Mesenchymal stem cell (in vitro differentiated cells and primary cell): Measurements from ENCODE around the gene PEX3.

Source experiments
- DNase-seq: peaks from one replicate; pipeline ENCODE4 v3.0.0-alpha.2; 2013
- H2AFZ ChIP-seq: one replicate; pipeline ENCODE4 v1.6.1; 2013; ENCODE audit warnings: low read depth, mild to moderate bottlenecking, control low read depth, inconsistent platforms, low read length, moderate library complexity
- H2AK5ac ChIP-seq: 2 replicates; pipeline ENCODE4 v1.6.1; 2013; ENCODE audit warnings: low read length, moderate library complexity, mild to moderate bottlenecking, inconsistent platforms; ENCODE audit not compliant: severe bottlenecking
- H2BK120ac ChIP-seq: one replicate; pipeline ENCODE4 v1.6.1; 2013; ENCODE audit warnings: low read depth, mild to moderate bottlenecking, inconsistent platforms, low read length, moderate library complexity
- H2BK12ac ChIP-seq, 2 experiments: one replicate each; pipeline ENCODE4 v1.6.1; 2013; ENCODE audit warnings: inconsistent platforms in 2 of 2, low read length in 2 of 2, mild to moderate bottlenecking in 2 of 2, moderate library complexity in 2 of 2, control low read depth in 1 of 2
- H2BK15ac ChIP-seq: one replicate; pipeline ENCODE4 v1.6.1; 2013; ENCODE audit warnings: mild to moderate bottlenecking, low read depth, inconsistent platforms; ENCODE audit not compliant: poor library complexity, severe bottlenecking
- H2BK5ac ChIP-seq: 2 replicates; pipeline ENCODE4 v1.6.1; 2013; ENCODE audit warnings: low read depth, mild to moderate bottlenecking, low read length, control low read depth, inconsistent platforms; ENCODE audit not compliant: poor library complexity, severe bottlenecking
- H3K14ac ChIP-seq, 2 experiments: one replicate each; pipeline ENCODE4 v1.6.1; 2013; ENCODE audit warnings: inconsistent platforms in 2 of 2, low read length in 2 of 2, control low read depth in 1 of 2, mild to moderate bottlenecking in 1 of 2, moderate library complexity in 1 of 2
- H3K18ac ChIP-seq, 2 experiments: one replicate each; pipeline ENCODE4 v1.6.1; 2013; ENCODE audit warnings: inconsistent platforms in 2 of 2, low read length in 2 of 2, control low read depth in 1 of 2, low read depth in 1 of 2, mild to moderate bottlenecking in 1 of 2
- H3K23ac ChIP-seq, 2 experiments: one replicate each; pipeline ENCODE4 v1.6.1; 2013; ENCODE audit warnings: inconsistent platforms in 2 of 2, low read length in 2 of 2, mild to moderate bottlenecking in 2 of 2, moderate library complexity in 2 of 2, control low read depth in 1 of 2
- H3K27ac ChIP-seq: 2 replicates; pipeline ENCODE4 v1.5.1; 2013; ENCODE audit warnings: mild to moderate bottlenecking, moderate library complexity, low read length, control low read depth, inconsistent platforms; ENCODE audit not compliant: poor library complexity, severe bottlenecking
- H3K27me3 ChIP-seq, 2 experiments: 2 replicates each; pipeline versions ENCODE4 v1.6.1 to v1.7.0; 2013; ENCODE audit warnings: low read length in 2 of 2, mild to moderate bottlenecking in 2 of 2, moderate library complexity in 2 of 2, control low read depth in 1 of 2, inconsistent platforms in 1 of 2; ENCODE audit not compliant: control insufficient read depth in 1 of 2, insufficient read depth in 1 of 2
- H3K36me3 ChIP-seq, 2 experiments: 2 replicates each; pipeline versions ENCODE4 v1.6.1 to v1.7.0; 2013; ENCODE audit warnings: low read length in 2 of 2, control low read depth in 1 of 2, inconsistent platforms in 1 of 2, low read depth in 1 of 2, mild to moderate bottlenecking in 1 of 2; ENCODE audit not compliant: insufficient read depth in 2 of 2, control insufficient read depth in 1 of 2
- H3K4ac ChIP-seq, 2 experiments: one replicate each; pipeline ENCODE4 v1.6.1; 2013; ENCODE audit warnings: inconsistent platforms in 2 of 2, low read length in 2 of 2, mild to moderate bottlenecking in 2 of 2, moderate library complexity in 2 of 2, control low read depth in 1 of 2, low read depth in 1 of 2
- H3K4me1 ChIP-seq: 2 replicates; pipeline ENCODE4 v1.6.1; 2013; ENCODE audit warnings: low read depth, low read length, control low read depth; ENCODE audit not compliant: control insufficient read depth, insufficient read depth
- H3K4me2 ChIP-seq: 2 replicates; pipeline ENCODE4 v1.6.1; 2013; ENCODE audit warnings: low read length, mild to moderate bottlenecking, inconsistent platforms; ENCODE audit not compliant: poor library complexity, severe bottlenecking
- H3K4me3 ChIP-seq, 2 experiments: 2 replicates each; pipeline versions ENCODE4 v1.5.1 to v1.7.0; 2013; ENCODE audit warnings: low read length in 2 of 2, mild to moderate bottlenecking in 2 of 2, control low read depth in 1 of 2, low read depth in 1 of 2; ENCODE audit not compliant: insufficient read depth in 1 of 2
- H3K79me1 ChIP-seq: replicated peaks from 2 replicates; pipeline ENCODE4 v1.6.1; 2013; ENCODE audit warnings: mild to moderate bottlenecking, control low read depth, low read length, inconsistent platforms; ENCODE audit not compliant: poor library complexity, severe bottlenecking
- H3K9ac ChIP-seq: 2 replicates; pipeline ENCODE4 v1.7.0; 2013; ENCODE audit warnings: mild to moderate bottlenecking, low read length, moderate library complexity
- H3K9me3 ChIP-seq: 2 replicates; pipeline ENCODE4 v1.7.0; 2013; ENCODE audit warnings: mild to moderate bottlenecking, low read length; ENCODE audit not compliant: control insufficient read depth
- H4K8ac ChIP-seq: one replicate; pipeline ENCODE4 v1.6.1; 2013; ENCODE audit warnings: inconsistent platforms, mild to moderate bottlenecking, low read length, moderate library complexity
- H4K91ac ChIP-seq: one replicate; pipeline ENCODE4 v1.6.1; 2013; ENCODE audit warnings: mild to moderate bottlenecking, low read length, inconsistent platforms
- WGBS: methylation state at CpG from one replicate; pipeline ENCODE4 v1.1.7; 2013; ENCODE audit warnings: mixed read lengths; 5-methylcytosine and 5-hydroxymethylcytosine counted together

The PEX3 gene

GRCh38 chr6:143432588-143432987 lies 18.0 kb upstream of the PEX3 start:
- Histone ChIP-seq H3K18ac (no peak overlapping the region), H4K8ac (no peak overlapping the region), H3K4me1 (no peaks in the 10 kb centered on the region), H4K91ac (no peak overlapping the region), H2AFZ (no peak overlapping the region), H3K4me2 (no peak overlapping the region), H2BK5ac (no peak overlapping the region), H3K9me3 (no peaks in the 10 kb centered on the region), H2AK5ac (no peak overlapping the region), H2BK120ac (no peak overlapping the region), H2BK15ac (no peak overlapping the region), H3K14ac (no peak overlapping the region), H3K27ac (no peak overlapping the region), H3K23ac (no peak overlapping the region), H2BK12ac (no peak overlapping the region), H3K79me1 (no peaks in the 10 kb centered on the region), H3K36me3 (peaks cover 0 to 39% of the 10 kb centered on the region in 2 experiments), H3K27me3 (no peaks in the 10 kb centered on the region), H3K4me3 (no peak overlapping the region), H3K9ac (no peak overlapping the region), H3K4ac (no peak overlapping the region)
- 100% methylated on average over 3 of the region's 4 CpGs for WGBS
- no peak for DNase-seq

GRCh38 chr6:143441010-143441409 lies 9.6 kb upstream of the PEX3 start:
- Histone ChIP-seq H3K36me3 (peaks cover 0 to 41% of the 10 kb centered on the region in 2 experiments), H3K27ac (no peak overlapping the region), H2BK15ac (no peak overlapping the region), H2AK5ac (no peak overlapping the region), H3K4me1 (no peaks in the 10 kb centered on the region), H3K4me3 (no peak overlapping the region), H4K8ac (no peak overlapping the region), H3K18ac (no peak overlapping the region), H3K9me3 (no peaks in the 10 kb centered on the region), H3K23ac (no peak overlapping the region), H3K14ac (no peak overlapping the region), H3K9ac (no peak overlapping the region), H2BK5ac (no peak overlapping the region), H3K4me2 (no peak overlapping the region), H3K4ac (no peak overlapping the region), H3K27me3 (no peaks in the 10 kb centered on the region), H4K91ac (no peak overlapping the region), H2BK120ac (no peak overlapping the region), H3K79me1 (peaks cover 10% of the 10 kb centered on the region), H2BK12ac (no peak overlapping the region), H2AFZ (no peak overlapping the region)
- 92% methylated on average over 2 of the region's 2 CpGs for WGBS
- DNase-seq = no peak

- Histone ChIP-seq H3K79me1 (peaks cover 14% of the 10 kb centered on the region), H2BK5ac (no peak overlapping the region), H3K27me3 (no peaks in the 10 kb centered on the region), H2BK12ac (no peak overlapping the region), H3K18ac (no peak overlapping the region), H2AFZ (no peak overlapping the region), H3K4ac (no peak overlapping the region), H3K4me2 (no peak overlapping the region), H3K14ac (no peak overlapping the region), H2BK120ac (no peak overlapping the region), H3K4me1 (no peaks in the 10 kb centered on the region), H3K23ac (no peak overlapping the region), H3K27ac (no peak overlapping the region), H3K9ac (no peak overlapping the region), H3K4me3 (no peak overlapping the region), H4K91ac (no peak overlapping the region), H3K36me3 (peaks cover 0 to 36% of the 10 kb centered on the region in 2 experiments), H2BK15ac (no peak overlapping the region), H2AK5ac (no peak overlapping the region), H3K9me3 (no peaks in the 10 kb centered on the region), H4K8ac (no peak overlapping the region)
- WGBS = 92% methylated on average over 7 of the region's 8 CpGs
- no peak for DNase-seq
Observed at GRCh38 chr6:143441680-143442545, 8.7 kb upstream of the PEX3 start.

GRCh38 chr6:143443096-143443495 lies 7.5 kb upstream of the PEX3 start:
- H2AK5ac ChIP-seq = no peak overlapping the region
- no peak overlapping the region for H3K4me3 ChIP-seq
- 100% methylated on average over 1 of the region's 2 CpGs for WGBS
- H3K36me3 ChIP-seq = peaks cover 0 to 26% of the 10 kb centered on the region in 2 experiments
- H2AFZ ChIP-seq = no peak overlapping the region
- no peak overlapping the region for H2BK15ac ChIP-seq
- H3K79me1 ChIP-seq = peaks cover 14% of the 10 kb centered on the region
- H3K4ac ChIP-seq = no peak overlapping the region
- H2BK5ac ChIP-seq = no peak overlapping the region
- H3K18ac ChIP-seq = no peak overlapping the region
- H3K27me3 ChIP-seq = no peaks in the 10 kb centered on the region
- H3K4me2 ChIP-seq = no peak overlapping the region
- H4K91ac ChIP-seq = no peak overlapping the region
- H3K4me1 ChIP-seq = no peaks in the 10 kb centered on the region
- no peak overlapping the region for H3K9ac ChIP-seq
- no peak overlapping the region for H3K23ac ChIP-seq
- no peak overlapping the region for H2BK12ac ChIP-seq
- H3K27ac ChIP-seq = no peak overlapping the region
- DNase-seq = no peak
- H3K14ac ChIP-seq = no peak overlapping the region
- H3K9me3 ChIP-seq = no peaks in the 10 kb centered on the region
- no peak overlapping the region for H4K8ac ChIP-seq
- no peak overlapping the region for H2BK120ac ChIP-seq
